Aorta (tissue), 5 donors: Measurements from ENCODE around the gene AKAP4. TPM values are rescaled to one million over a fixed set of nuclear protein-coding genes. Genes with fewer than 3 reads are reported as not detected.

Experiments
- ATAC-seq: fragments of 200-7000 bp; cut with Tn5 transposase; one replicate; pipeline ENCODE4 v1.9.1; 2022; ENCODE audit warnings: moderate library complexity; ENCODE audit not compliant: low FRiP score
- DNase-seq, 2 donors: peaks; one replicate each; pipeline ENCODE4 v3.0.0-alpha.2; 2020
- H3K27ac ChIP-seq, 2 donors: one replicate each; pipeline ENCODE4 v1.5.1; 2013; ENCODE audit warnings: low read length in 2 of 2, mild to moderate bottlenecking in 2 of 2, moderate library complexity in 2 of 2, control low read depth in 1 of 2, inconsistent platforms in 1 of 2, low read depth in 1 of 2
- H3K27me3 ChIP-seq, 2 donors: one replicate each; pipeline ENCODE4 v1.6.1; 2013; ENCODE audit warnings: control low read depth in 1 of 2, low read length in 1 of 2, mild to moderate bottlenecking in 1 of 2, moderate library complexity in 1 of 2; ENCODE audit not compliant: insufficient read depth in 2 of 2, control insufficient read depth in 1 of 2
- H3K36me3 ChIP-seq, 2 donors: one replicate each; pipeline ENCODE4 v1.6.1; 2013; ENCODE audit warnings: control low read depth in 1 of 2, low read length in 1 of 2, mild to moderate bottlenecking in 1 of 2; ENCODE audit not compliant: insufficient read depth in 2 of 2, control insufficient read depth in 1 of 2
- H3K4me1 ChIP-seq, 2 donors: one replicate each; pipeline ENCODE4 v1.6.1; 2013; ENCODE audit warnings: low read length in 2 of 2, control low read depth in 1 of 2, mild to moderate bottlenecking in 1 of 2, moderate library complexity in 1 of 2; ENCODE audit not compliant: insufficient read depth in 2 of 2, control insufficient read depth in 1 of 2
- H3K4me3 ChIP-seq, 2 donors: one replicate each; pipeline ENCODE4 v1.5.1; 2013; ENCODE audit warnings: low read length in 2 of 2, control low read depth in 1 of 2, mild to moderate bottlenecking in 1 of 2
- H3K9me3 ChIP-seq: one replicate; pipeline ENCODE4 v1.6.1; 2013; ENCODE audit warnings: mild to moderate bottlenecking, low read length; ENCODE audit not compliant: control insufficient read depth
- WGBS, 2 donors: extraction: QIAGEN DNeasy Blood & Tissue Kit; methylation state at CpG; one replicate each; pipeline ENCODE4 v1.1.7; 2013; 5-methylcytosine and 5-hydroxymethylcytosine counted together
- intact Hi-C, 2 donors: fragments of 100-400 bp; cut with DNase I; formaldehyde crosslinking; loops; one replicate each; pipeline versions ENCODE4 v1.14.2 to v1.15.0; 2022
- polyA plus RNA-seq, 2 donors: library from polyadenylated mRNA; stranded (reverse); fragments of 200-250 nt; gene quantifications; one replicate each; pipeline ENCODE4 v1.2.3, GENCODE V29; 2013
- total RNA-seq, 2 donors: library from RNA; stranded (reverse); fragmentation: NEBNext Ultra II Directional; extraction: Animal tissue kit (Norgen Biotek cat#: 25700); gene quantifications; one replicate each; pipeline ENCODE4 v1.2.1, GENCODE V29; 2021
- donor health status: healthy with polysubstance abuse.
- donor health status: Bipolar disorder and iron deficiency.
- donor health status: DM: no; HTN: no; CAD: no.
- donor health status: DM: no; HTN: no; CAD: no.
- donor health status: DM: yes; HTN: yes; CAD: no.

Gene AKAP4
- total and polyA plus RNA-seq, 4 donors = not detected

DNA sequence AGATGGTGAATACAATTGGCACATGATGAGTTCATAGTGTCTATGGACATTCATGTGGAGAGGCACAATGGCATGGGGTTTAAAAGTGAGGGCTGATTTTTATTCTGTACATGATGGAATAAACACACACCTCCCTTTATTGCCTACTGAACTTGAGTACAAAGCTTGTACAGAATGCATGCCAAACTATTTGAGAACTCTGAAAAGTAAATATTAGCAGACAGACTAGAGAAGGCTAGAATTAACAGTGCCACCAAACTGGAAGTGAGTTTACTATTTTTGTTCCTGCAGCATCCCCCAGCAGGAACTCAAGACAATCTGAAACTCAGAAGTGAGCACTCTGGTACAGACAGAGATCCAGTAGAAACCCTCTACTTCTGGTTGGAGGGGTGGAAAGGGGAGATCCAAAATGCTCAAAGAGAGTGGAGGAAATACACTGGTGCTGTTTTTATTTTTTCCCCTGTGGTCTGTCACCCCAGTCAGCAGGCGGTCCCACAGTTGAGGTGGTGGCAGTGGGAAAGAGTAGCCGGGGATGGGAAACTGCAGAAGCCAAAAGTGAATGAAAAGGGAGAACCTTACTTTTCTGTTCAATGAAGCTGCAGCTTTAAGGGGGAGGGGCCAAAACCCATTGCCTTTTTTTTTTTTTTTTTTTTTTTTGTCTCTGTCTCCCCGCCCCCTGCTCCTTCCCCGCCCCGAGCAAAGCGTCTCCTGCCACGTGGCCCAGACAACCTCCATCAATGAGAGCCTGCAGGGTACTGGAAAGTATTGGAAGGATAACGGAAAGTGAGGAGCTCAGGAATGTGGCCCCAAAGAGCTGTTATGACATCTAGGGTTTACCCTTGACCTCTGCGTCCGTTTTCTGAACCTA is 20.5 kb downstream of the AKAP4 start:
- no peak overlapping the region for H3K27ac ChIP-seq
- DNase-seq (no peak), ATAC-seq (no peak)
- intact Hi-C loops = no loop called here
- H3K4me1 ChIP-seq = no peaks in the 10 kb centered on the region
- no peak overlapping the region for H3K4me3 ChIP-seq
- WGBS, 2 donors = 49 to 51% methylated on average over 10 of the region's 10 CpGs
- no peaks in the 10 kb centered on the region for H3K36me3 ChIP-seq
- no peaks in the 10 kb centered on the region for H3K27me3 ChIP-seq
- H3K9me3 ChIP-seq = no peaks in the 10 kb centered on the region

DNA sequence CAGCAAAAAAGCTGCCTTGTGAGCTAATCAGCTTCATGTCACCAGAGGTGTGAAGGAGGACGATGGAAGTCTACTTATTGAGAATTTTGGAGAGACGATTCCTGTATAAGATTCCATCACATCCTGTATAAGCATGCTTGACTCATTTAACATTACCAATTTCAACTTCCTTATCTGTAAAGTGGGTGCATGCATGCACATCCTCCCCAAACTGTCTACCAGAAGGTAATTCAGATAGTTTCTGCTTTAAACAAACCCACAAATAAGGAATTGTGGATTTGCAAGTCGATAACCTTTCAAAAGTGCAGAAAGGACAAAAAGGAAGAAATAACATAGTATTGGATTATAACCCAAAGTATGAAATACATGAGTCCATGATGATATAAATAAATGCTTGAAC is 31.1 kb downstream of the AKAP4 start:
- Histone ChIP-seq H3K27ac (no peak overlapping the region), H3K4me3 (no peak overlapping the region), H3K4me1 (no peaks in the 10 kb centered on the region), H3K27me3 (no peaks in the 10 kb centered on the region), H3K36me3 (no peaks in the 10 kb centered on the region), H3K9me3 (no peaks in the 10 kb centered on the region)
- DNase-seq = no peak
- ATAC-seq = no peak
- 69 to 78% methylated on average over 3 of the region's 3 CpGs for WGBS, 2 donors
- intact Hi-C loops = no loop called here

DNA sequence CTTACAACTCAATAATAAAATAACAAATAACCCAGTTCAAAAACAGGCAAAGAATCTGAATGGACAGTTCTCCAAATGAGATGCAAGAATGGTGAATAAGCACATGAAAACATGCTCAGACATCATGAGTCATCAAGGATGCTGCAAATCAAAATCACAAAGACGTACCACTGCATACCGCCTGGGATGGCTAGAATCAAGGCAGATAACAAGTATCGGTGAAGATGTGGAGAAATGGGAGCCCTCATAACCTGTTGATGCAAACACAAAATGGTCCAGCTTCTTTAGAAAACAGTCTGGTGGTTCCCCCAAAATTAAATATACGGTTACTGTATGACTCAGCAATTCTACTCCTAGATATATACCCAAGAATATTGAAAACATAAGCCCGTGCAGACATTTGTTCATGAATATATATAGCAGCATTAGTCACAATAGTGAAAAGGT is 32.5 kb downstream of the AKAP4 start:
- Histone ChIP-seq H3K36me3 (no peaks in the 10 kb centered on the region), H3K4me1 (no peaks in the 10 kb centered on the region)
- 67 to 68% methylated on average over 5 of the region's 5 CpGs for WGBS, 2 donors

GRCh38 chrX:50167366-50167765 is 33.4 kb downstream of the AKAP4 start:
- ATAC-seq (no peak), DNase-seq (no peak)
- Histone ChIP-seq H3K27ac (no peak overlapping the region), H3K27me3 (no peaks in the 10 kb centered on the region), H3K9me3 (no peaks in the 10 kb centered on the region), H3K4me3 (no peak overlapping the region), H3K4me1 (no peaks in the 10 kb centered on the region), H3K36me3 (no peaks in the 10 kb centered on the region)
- intact Hi-C loops = no loop called here
- 69 to 72% methylated on average over 7 of the region's 7 CpGs for WGBS, 2 donors

More for the DNA sequence above, 32.5 kb downstream of the AKAP4 start:
- intact Hi-C loops = no loop called here
- ATAC-seq (no peak), DNase-seq (no peak)
- no peak overlapping the region for H3K4me3 ChIP-seq
- H3K27ac ChIP-seq = no peak overlapping the region
- no peaks in the 10 kb centered on the region for H3K9me3 ChIP-seq
- H3K27me3 ChIP-seq = no peaks in the 10 kb centered on the region

- DNase-seq = no peak
- H3K27ac ChIP-seq = no peak overlapping the region
- no peak overlapping the region for H3K4me3 ChIP-seq
- no peaks in the 10 kb centered on the region for H3K27me3 ChIP-seq
- no peak for ATAC-seq
- 74 to 84% methylated on average over 5 of the region's 5 CpGs for WGBS, 2 donors
- no peaks in the 10 kb centered on the region for H3K4me1 ChIP-seq
- no peaks in the 10 kb centered on the region for H3K36me3 ChIP-seq
- intact Hi-C loops = no loop called here
- no peaks in the 10 kb centered on the region for H3K9me3 ChIP-seq
Observed at GRCh38 chrX:50165727-50166126, 35.1 kb downstream of the AKAP4 start.

GRCh38 chrX:50161127-50161526 is 39.7 kb downstream of the AKAP4 start:
- no peaks in the 10 kb centered on the region for H3K9me3 ChIP-seq
- no peak overlapping the region for H3K4me3 ChIP-seq
- intact Hi-C loops = no loop called here
- DNase-seq = no peak
- no peaks in the 10 kb centered on the region for H3K27me3 ChIP-seq
- 52 to 72% methylated on average over 3 of the region's 3 CpGs for WGBS, 2 donors
- H3K36me3 ChIP-seq = no peaks in the 10 kb centered on the region
- ATAC-seq = no peak
- H3K4me1 ChIP-seq = no peaks in the 10 kb centered on the region
- no peak overlapping the region for H3K27ac ChIP-seq

DNA sequence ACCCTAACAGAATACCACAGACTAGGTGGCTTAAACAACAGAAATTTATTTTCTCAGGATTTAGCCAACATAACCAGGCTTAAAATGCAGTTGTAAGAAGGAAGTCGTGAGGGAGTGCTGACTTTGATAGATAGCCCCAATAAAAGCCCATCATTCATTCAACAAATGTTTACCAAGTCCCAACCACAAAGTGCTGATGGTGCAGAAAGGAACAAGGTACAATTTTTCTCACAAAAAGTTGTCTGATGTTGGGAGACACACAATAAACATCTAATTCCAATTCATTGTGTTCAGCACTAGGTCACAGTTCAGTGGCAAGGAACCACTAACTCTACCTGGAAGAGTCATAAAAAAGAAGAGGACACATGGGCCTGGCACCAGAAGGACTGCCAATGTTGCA is 42.2 kb downstream of the AKAP4 start:
- Histone ChIP-seq H3K36me3 (no peaks in the 10 kb centered on the region), H3K4me3 (no peak overlapping the region), H3K27me3 (no peaks in the 10 kb centered on the region), H3K4me1 (no peaks in the 10 kb centered on the region), H3K9me3 (no peaks in the 10 kb centered on the region), H3K27ac (no peak overlapping the region)
- DNase-seq (no peak), ATAC-seq (no peak)
- WGBS, 2 donors = 11 to 18% methylated on average over 1 of the region's 1 CpG
- intact Hi-C loops = no loop called here

DNA sequence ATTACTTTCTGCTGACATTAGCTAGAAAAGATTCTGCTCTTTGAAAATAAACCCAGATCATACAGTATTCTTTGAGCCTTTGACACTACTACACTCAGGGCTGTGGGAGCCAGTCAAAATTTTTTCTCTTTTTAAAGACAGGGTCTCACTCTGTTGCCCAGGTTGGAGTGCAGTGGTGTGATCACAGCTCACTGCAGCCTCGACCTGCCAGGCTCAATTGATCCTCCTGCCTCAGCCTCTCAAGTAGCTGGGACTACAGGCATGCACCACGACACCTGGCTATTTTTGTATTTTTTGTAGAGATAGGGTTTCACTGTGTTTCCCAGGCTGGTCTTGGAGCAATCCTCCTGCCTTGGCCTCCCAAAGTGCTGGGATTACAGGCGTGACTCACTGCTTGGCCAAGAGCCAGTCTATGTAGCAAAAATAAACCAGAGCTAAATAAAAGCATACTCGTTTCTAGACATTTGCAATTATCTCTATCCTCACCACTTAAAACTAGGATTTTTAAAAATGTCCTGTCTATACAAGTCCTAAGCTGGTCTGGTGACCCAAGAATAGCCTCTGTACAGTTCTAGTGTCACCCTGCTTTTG is 43.2 kb downstream of the AKAP4 start:
- Histone ChIP-seq H3K4me3 (no peak overlapping the region), H3K4me1 (no peaks in the 10 kb centered on the region), H3K36me3 (no peaks in the 10 kb centered on the region), H3K27ac (no peak overlapping the region), H3K9me3 (no peaks in the 10 kb centered on the region), H3K27me3 (no peaks in the 10 kb centered on the region)
- 20 to 25% methylated on average over 4 of the region's 4 CpGs for WGBS, 2 donors
- no peak for DNase-seq
- intact Hi-C loops = no loop called here
- ATAC-seq = no peak

DNA sequence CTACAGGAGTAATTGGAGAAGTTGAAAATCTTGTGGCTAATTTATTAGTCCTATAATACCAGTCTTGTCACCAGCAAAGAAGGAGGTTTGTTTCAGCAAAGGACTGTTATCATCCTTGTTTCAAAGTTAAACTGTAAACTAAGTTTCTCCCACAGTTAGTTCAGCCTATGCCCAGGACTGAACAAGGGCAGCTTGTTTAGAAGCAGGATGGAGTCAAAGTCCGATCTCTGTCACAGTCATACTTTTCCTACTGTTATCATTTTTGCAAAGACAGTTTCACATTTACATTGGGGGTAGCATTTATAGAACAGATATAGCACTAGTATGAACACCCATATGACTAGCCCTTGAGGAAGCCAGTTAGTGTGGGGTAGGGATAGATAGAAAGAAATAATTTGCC is 46.4 kb downstream of the AKAP4 start:
- Histone ChIP-seq H3K4me3 (no peak overlapping the region), H3K27me3 (no peaks in the 10 kb centered on the region), H3K36me3 (no peaks in the 10 kb centered on the region), H3K9me3 (no peaks in the 10 kb centered on the region), H3K27ac (no peak overlapping the region), H3K4me1 (no peaks in the 10 kb centered on the region)
- DNase-seq (no peak), ATAC-seq (no peak)
- intact Hi-C loops = no loop called here
- WGBS, 2 donors = 76 to 81% methylated on average over 1 of the region's 1 CpG
